Sigmoid colon (tissue), 4 donors: ENCODE results near the gene FBH1.

Source experiments
- CTCF ChIP-seq, 4 experiments: fragments of 450-650 bp in 3 of 4; fragments of 200-600 bp in 1 of 4; IDR thresholded peaks; one replicate each; pipeline ENCODE4 v1.5.1; 2016 to 2019; ENCODE audit warnings: antibody characterized with exemption in 4 of 4, mild to moderate bottlenecking in 3 of 4, moderate library complexity in 2 of 4
- EP300 ChIP-seq, 4 donors: sonication (generic); formaldehyde crosslinking; IDR thresholded peaks; one replicate each; pipeline ENCODE4 v1.6.1; 2017; ENCODE audit warnings: antibody characterized with exemption in 4 of 4
- POLR2AphosphoS5 ChIP-seq, 4 donors: sonication (generic); formaldehyde crosslinking; IDR thresholded peaks; one replicate each; pipeline ENCODE4 v1.6.1; 2017; ENCODE audit warnings: antibody characterized with exemption in 4 of 4

- TF ChIP-seq CTCF (IDR thresholded peaks at IDR 0.05) (no peak), EP300 (IDR thresholded peaks at IDR 0.05) (no peak), POLR2AphosphoS5 (IDR thresholded peaks at IDR 0.05) (no peak)
Measured at GRCh38 chr10:5894403-5894802, 4.4 kb downstream of the FBH1 start.
